ENCODE results near the gene AMN.
A peak's percentile ranks its signal among the peaks of the same experiment; 100 is the strongest.

The AMN gene

DNA sequence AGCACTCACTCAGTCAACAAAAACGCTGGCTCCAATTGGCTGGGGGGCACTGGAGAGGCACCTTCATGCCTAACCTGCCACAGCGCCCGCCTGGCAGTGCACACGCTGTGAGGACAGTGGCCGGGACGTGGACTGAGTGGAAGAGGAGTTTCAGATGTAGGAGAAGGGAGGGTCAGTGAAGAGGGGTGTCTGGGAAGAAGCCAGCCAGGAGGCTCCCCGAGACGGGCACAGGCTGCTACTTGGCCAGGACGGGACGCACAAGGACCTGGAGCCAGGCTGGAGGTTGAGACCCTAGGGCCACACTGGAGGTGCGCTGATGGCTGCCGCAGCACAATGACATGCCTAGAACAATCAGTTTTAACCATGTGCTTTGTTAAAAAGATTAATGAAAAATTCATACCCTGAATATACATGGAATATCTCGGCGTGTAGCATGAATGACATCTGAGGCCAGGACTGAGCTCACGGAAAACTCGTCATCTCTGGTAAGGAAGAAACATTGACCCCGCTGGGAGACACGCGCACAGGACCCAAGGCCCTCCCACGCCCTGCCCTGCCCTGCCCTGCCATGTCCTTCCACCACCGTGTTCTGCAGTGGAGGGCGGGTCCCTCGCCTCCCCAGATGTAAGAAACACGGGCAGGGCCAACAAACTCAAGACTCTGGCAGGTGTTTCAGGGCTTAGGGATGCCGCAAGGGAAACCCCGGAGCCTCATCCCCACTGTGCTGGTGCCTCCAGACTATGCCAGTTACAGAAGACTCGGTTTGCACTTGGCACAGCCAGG is 25.0 kb downstream of the AMN start:
- no peak for DNase-seq

DNA sequence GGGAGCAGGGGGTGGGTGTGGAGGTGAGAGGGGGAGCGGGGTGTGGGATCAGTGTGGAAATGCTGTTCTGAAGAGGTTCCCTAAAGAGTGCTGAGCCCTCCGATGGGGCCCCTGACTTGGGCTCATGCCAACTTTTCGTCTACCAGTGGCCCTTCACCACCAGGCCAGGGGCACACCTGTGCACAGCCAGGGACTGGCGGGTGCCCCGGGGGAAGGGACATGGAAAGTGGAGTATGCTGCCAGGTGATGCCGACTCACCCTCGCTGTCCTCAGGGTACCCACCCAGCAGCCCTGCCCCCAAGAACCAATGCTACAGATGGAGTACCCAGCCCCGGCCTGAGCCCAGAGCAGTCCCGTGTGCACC is 26.2 kb downstream of the AMN start:
- no peak for DNase-seq

DNA sequence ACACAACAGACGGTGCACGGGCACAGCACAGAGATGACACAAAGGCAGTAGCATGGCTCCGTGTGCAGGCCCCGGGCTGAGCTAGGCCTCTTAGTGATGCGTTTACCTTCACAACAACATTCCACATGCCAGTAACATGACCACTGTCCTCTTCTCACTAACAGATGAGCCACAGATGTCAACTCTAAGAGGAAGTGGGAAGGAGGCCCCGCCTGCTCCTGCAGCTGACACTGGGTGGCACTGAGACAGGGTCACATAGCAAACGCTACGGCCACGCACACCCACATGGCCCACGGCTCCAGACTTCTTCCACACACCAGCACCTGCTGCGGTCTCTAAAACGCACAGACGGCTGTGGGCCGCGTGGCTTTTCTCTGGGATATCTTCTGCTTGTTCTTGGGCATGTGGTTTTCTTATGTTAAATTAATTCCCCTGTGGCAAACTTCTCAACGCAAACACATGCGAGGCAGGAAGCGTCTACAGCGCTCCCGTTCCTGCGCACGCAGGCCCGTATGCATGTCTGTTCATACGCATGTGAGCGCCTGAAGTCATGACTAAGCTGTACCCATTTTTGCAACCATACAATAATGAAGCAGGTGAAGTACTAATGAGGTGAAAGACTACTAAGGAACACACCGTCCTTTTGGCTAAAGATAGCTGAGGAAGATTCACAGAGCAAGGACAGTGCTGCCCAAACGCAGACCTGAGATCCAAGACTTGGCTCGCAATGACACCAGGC is 26.8 kb downstream of the AMN start:
- peak; percentile 49 for DNase-seq

DNA sequence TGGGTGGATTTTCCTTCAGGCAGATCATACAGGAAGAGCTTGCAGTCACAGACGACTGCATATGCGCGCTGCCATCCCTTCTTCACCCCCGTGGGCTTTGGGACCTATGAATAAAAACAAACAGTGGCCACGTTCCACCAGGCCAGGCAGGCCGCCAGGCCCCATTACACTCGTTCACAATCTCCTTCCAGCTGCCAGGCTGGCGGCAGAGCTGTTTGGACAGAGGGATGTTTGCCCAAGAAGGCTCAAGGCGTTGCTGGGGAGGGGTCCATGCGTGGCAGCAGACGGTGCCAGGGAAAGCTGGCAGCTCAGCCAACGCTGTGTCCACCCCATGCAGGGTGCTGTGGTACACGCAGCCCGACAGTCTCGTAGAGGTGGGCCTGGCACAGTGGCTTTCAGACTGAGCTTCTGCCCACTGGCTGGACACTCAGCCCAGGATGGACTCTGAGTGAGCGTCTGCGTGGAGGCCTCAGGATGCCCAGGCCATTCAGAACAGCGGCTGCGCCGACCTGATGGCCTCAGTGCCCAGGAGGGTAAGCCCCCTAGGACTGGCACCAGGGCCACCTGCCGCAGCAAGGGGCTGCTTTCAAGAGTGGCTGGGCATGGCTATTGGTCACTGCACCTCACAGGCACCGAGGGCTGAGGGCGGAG is 27.5 kb downstream of the AMN start:
- peak; percentile 43 for DNase-seq

DNA sequence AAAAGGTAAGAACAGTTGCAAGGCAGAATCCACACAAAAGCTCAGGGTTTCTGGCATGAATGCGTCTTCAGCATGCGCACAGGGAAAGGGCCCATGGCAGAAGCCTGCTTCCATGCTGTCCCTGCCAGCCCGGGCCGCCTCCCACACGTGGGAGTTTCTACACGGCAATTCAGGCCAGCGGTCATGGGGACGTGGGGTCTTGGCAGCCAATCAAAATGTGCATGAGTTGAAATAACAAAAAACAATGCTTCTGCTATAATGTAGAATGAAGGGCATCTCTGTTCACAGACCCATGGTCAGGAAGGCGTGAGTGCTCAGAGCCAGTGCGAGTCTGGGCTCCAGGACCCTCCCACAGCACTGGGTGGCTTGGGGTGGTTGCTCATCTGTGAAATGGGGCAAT is 28.6 kb downstream of the AMN start:
- DNase-seq, result no peak

DNA sequence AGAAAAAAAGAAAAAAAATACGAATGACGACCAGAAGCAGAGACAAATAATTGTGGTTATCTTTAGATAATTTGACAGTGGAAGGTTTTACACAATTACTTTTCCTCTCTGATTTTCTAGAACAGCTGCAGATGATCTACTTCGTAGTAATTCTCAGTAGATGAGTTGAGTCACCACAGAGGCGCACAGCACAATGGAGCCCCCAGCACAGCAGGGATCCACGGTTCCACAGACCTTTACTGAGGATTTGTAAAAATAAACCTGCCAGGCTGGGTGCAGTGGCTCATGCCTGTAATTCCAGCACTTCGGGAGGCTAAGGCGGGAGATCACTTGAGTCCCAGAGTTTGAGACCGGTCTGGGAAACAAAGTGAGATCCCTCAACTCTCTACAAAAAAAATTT is 29.3 kb downstream of the AMN start:
- no peak for DNase-seq

DNA sequence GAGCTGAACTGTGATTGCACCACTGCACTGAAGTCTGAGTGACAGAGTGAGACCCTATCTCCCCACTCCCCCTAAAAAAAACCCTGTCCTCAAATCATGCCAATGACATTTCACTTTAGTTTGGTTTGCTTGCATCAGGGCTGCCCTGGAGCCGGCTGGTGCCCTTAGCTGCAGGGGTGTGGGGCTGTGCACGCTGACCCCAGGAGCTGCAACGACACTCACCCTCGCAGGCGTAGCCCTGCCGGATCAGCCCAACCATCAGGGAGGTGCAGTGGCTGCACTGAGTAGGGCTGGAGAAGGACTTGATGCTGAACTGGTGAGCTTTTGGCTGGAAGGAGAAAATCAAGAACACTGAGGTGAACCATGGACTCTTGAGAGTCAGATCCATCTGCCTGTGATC is 29.8 kb downstream of the AMN start:
- DNase-seq, result no peak

DNA sequence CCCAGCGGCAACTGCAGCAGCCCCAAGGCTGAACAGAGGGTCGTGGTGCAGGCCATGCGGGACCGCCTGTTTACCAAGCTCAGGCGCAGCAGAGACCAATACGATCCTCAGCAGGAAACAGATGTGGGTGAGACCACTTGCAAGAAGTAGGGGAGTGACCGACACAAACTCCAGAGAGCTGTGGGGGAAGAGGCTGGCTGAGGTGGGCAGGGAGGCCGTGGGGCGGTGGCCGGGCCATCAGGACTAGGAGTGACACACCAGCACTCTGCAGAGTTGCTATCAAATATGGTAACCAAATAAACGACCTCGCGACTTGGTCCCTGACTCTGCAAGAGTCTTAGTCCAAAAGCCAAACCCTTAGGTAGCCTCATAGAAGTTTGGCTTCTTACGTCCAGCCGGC is 30.6 kb downstream of the AMN start:
- DNase-seq, result no peak

DNA sequence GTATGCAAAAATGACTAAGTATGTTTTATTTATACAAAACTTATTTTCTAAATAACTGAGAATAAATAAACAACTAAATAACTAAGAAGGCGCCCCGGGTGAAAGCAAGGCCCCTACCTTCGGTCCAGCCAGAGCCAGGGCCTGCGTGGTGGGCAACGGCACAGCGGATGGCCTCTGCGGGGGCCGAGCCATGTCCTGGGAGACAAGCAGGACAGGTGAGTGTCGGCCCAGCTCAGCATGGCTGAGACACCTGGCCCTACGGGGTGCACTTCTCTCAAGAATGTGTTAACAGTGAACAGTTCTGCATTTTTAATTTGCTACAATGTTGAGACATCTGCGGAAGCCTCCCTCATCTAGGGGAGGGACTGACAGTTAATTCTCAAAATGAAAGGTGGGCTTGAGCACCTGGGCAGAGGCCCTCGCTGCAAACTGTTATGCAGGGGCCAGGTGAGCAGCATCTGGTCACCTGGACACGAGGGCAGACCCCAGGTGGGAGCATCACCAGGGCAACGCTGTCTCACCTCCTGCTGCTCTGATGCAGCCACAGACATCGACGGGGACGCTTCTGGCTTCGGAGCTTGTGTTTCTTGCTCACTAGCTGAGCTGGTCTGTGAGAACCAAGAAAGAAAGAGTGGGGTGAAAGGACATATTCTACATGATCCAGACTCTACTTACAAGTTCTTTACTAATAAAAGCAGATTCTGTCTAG is 31.8 kb downstream of the AMN start:
- DNase-seq, result no peak

DNA sequence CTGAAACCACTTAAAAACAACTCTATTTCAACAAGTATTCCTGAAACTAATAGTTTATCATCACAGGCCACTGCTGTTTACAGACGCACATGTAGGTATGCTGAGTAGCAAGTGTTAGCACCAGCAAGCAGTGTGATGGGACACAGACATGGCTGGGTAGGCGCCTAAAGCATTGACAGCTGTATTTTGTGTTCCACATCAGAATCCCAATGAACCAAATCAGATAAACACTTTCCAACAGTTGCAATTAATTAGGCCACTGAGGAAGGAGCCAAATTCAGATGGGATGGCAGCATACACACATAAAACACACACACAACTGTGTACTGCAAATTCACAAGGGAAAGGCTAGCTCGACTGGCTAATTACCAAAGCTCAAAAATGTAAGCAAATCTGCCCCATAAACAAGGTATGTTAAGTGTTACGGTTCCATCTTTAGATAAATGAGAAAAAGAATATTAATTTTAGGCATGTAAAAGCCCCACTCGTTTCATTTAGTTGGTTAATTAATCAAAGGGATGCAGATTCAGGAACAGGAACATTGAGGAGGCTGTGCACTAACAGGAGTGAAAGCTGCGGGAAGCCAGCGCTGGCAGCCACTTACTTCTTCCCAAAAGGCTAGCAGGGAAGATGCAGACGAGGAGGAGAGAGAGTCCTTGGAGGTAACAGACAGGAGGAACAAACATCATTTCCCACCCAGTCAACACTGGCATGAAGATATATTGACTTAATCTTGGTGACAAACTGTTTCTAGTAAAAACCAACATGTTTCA is 33.4 kb downstream of the AMN start:
- no peak for DNase-seq

DNA sequence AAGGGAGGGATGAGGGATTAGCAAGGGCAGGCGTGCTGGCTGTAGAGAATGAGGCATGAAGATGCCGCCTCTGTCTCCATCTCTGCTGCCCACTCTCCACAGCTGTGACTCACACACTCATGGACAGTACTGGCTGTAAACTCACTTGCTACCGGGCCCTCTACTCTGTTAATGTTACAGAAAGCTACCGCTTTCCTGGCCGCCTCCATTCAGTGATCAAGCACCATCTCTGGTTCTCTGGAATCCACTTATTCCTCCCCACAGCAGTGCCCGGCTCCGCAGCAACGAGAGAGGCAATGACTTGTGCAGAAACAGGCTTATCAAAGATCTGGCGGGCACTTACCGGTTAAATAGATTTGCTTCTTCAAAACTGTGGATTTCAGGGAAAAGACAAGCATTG is 34.8 kb downstream of the AMN start:
- DNase-seq, result no peak

DNA sequence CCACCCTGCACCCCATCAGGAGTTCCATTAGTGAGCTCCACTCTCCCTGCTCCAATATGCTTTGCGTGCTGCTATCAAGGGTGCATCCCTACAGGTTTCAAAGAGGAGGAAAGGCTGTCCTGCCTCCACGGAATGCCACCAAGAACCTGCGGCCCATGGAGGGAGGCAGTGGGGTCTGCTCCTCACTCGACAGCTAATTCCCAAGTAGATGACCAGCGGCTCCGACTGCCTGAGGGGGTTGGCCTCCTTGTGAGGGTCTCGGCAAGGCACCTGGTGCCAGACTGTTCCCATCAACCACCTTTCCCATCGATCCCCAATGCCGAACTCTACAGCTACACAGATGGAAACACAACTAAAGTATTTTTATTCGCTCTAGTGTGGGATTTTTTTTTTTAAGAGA is 36.0 kb downstream of the AMN start:
- no peak for DNase-seq

DNA sequence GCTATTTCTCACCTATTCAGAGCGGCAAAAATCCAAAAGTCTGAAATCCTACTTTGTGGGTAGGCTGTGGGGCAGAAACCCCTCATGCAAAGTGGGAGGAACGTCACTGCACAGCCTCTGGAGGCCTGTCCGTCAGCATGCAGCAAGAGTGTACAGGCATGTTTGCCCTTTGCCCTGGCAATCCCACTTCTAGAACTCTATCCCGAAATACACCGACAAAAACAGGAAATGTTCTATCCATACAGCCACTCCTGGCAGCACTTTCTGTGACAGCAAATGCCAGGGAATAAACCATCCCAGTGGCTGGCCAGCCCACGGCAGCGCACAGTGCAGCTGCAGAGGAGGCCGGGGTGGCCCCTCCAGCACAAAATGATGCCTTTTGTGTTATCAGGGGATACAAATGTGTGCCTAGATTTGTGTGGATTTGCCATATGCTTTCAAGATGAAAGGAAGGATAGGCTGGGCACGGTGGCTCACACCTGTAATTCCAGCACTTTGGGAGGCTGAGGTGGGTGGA is 39.7 kb downstream of the AMN start:
- DNase-seq, result no peak

DNA sequence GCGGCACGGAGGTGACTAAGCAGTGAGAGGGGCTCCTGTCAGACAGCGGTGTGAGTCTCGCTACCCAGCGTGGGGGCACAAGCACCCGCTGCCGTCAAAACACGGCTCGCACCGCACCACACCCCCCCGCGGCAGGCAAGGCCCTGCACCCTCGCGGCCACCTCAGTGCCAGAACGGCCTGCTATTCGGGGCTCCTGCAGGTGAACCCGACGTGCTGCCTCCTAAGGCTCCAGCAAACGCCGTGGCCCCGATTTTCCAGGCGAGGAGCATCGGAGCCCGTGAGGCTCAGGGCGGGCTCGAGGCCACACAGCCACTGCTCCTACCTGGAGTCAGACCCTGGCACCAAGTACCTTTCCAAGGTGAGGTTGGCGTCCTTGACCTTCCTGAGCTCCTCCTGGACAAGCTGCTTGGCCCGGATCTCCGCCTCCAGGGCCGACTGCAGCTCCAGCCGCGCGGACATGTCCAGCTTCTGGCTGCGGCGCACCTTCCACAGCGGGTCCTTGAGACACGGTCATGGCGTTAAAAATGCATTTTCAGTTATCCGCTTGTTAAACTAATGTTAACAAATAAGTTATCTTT is 41.8 kb downstream of the AMN start:
- DNase-seq, result no peak

DNA sequence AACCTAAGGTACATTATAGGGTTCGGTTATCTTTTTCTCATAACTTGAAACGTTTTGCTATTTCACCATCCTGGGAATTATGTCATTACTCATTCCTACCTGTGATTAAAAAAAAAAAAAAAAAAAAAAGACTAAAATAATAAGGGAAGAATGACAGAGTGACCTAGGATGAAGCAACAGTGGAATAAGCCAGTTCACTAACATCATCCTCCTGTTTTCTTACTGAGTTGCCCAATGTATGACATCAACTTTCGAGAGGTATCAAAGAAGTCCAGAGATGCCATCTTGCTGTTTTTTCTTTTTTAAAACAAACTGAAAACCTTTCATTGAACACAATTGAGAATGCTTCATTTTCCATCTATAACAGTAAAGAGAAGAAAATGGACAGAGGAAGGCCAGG is 42.8 kb downstream of the AMN start:
- DNase-seq, result no peak

DNA sequence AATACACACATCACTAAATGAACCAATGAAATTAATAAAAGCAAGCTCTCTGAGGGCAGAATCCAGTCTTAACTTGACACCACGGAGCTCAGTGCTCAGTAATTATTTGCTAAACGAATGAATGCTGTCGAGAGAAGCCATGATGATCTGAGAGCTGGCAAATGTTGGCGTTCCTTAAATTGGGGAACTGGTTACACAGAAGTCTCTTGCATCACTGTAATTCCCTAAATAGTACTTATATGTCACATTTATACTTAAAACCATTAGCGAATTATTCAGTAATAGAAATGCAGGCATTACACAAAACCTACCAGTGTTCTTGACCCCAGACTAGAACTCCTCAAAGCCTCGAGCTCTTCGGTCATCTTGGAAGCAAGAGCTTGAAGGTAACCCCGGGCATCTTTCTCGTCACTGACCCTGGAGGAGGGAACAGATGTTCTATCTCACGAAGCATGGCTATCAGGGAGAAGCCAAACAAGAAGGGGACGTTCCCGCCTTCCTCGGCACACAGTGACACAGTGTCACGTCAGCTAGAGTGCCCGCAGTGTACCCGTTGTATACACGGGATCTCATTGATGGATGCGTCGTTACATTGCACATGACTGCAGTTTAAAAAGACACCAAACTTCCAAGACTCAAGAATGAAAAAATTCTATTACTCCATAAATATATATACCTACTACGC is 43.6 kb downstream of the AMN start:
- DNase-seq, result no peak

DNA sequence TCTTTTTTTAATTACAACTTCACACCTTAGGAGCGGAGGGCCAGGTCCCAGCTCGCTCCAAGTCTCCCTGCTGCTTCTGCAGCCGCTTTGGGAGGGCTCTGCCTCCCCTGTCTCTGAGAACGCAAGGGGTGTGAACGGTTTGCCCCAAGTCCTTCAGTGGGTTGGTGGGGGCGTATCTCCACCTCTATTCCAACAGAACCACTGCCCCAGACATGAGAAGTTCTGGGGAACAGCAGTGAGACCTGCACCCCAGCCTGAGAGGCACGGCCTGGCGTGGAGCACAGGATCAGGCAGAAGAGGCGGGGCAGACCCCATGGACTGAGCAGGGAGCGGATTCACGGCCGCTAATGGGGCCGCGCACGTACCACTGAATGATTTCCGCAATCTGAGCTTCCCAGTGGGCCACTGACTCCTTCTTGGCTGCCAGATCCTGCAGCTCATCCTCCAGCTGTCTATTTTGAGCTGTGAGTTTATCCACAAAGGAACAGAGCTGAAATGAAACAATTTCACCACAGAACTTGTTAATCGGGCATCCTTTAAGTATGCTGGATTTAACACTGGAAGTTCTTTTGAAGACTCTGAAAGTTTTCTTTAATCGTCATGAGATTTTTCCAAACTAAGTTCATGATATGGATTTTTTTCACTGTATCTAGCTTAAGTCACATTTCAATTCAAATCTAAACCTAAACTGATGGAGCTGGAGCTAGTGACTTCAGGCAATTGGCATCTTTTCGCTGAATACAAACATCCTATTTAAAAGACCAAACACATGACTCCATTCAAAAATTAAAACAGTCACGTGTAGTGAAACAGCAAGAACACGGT is 44.4 kb downstream of the AMN start:
- peak; percentile 89 for DNase-seq

DNA sequence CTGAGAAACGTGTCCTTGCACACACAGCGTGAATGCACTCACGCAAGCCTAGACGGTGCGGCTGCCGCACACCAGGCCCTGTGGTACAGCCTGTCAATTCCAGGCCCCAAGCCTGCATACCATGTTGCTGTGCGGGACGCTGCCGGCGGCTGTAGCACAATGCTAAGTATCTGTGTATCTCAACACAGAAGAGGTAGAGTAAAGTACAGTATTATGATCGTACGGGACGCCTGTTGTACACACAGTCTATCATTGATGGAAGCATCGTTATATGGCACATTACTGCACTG is 45.0 kb downstream of the AMN start:
- no peak for DNase-seq

DNA sequence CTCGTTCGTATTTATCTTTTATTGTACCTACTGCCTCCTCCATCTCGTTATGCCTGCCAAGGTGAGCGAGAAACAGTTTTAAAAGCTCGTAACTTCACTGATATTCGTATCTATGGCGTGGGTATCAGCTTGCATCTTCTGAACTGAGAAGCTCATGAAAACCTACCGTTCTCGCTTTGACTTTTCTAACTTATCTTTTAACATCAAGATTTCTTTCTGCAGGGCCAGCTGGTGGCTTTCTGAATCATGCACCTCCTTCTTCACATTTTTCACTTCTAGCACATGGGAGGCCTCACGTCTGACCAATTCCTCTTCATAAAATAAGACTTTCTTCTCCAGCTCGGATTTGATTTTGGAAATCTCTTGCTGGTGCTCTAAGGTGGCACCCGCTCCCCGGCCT is 45.8 kb downstream of the AMN start:
- no peak for DNase-seq

DNA sequence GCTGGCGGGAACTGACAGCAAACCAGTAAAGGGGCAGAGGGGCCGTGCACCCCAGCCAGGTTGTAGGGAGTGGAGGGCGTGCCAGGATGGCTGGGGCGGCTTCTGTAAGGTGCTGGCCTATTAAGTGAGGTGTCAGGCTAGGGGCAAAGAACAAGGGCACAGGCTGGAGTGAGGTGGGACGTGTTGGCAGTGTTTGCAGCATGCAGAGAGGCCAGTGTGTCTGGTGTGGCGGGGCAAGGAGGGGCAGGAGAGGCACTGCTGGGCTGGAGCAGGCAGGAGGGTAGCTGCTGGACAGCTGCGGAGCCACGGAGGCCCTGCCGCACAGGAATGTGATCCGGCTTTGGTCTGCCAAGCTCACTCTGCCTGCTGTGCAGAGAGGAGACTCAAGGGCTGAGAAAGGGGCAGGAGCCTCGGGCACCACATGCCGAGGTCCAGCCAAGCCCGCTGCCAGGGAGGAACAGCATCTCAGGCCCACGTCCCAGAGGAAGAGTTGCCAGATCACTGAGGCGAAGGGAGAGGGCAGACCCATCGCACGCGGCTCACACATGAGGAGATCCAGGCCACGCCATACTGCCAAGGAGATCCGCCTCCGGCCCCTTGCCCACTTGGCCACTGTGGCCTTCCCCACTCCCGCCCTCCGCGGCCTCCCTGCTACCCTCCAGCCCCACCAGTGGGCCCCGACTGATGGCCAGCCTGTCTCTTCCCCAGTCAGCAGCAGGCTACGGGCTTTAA is 46.8 kb downstream of the AMN start:
- DNase-seq, result peak; percentile 66
